K562 (cell line): Measurements from ENCODE around the gene DUSP16.

ENCODE experiments used
- ATF1 ChIP-seq, 2 experiments: fragments of 450-650 bp in 1 of 2; IDR thresholded peaks; 2 replicates each; pipeline ENCODE4 v1.6.1; 2016; ENCODE audit warnings: missing compliant biosample characterization in 1 of 2, missing genetic modification characterization in 1 of 2
- CHD4 ChIP-seq: fragments of 200-600 bp; sonication (generic); IDR thresholded peaks from 3 replicates; pipeline ENCODE4 v1.6.1; 2012; ENCODE audit warnings: low read depth, mild to moderate bottlenecking, mixed read lengths, low read length, inconsistent platforms; ENCODE audit not compliant: insufficient read depth, insufficient replicate concordance, poor library complexity, severe bottlenecking
- EP300 ChIP-seq: IDR thresholded peaks from 2 replicates; pipeline ENCODE4 v1.6.1; 2012; ENCODE audit warnings: low read length, improper control_type of control experiment
- KDM5B ChIP-seq: fragments of 200-600 bp; sonication (generic); IDR thresholded peaks from 2 replicates; pipeline ENCODE4 v1.6.1; 2012; ENCODE audit warnings: low read depth, mild to moderate bottlenecking, moderate library complexity, low read length, control low read depth, inconsistent platforms; ENCODE audit not compliant: insufficient replicate concordance
- MYC ChIP-seq, 2 experiments: fragments of 250-450 bp in 1 of 2; sonication (Bioruptor Pico) in 1 of 2; IDR thresholded peaks; 2 replicates each; pipeline versions ENCODE4 v1.5.1 to v1.6.1; 2012 to 2021; ENCODE audit warnings: low read depth in 2 of 2, borderline replicate concordance in 1 of 2, improper control_type of control experiment in 1 of 2, low read length in 1 of 2, mild to moderate bottlenecking in 1 of 2, moderate library complexity in 1 of 2
- REST ChIP-seq, 2 experiments: fragments of 450-650 bp; formaldehyde crosslinking in 1 of 2; IDR thresholded peaks; 2 replicates each; pipeline versions ENCODE4 v1.4.0 to v1.6.1; 2014 to 2020; ENCODE audit warnings: mild to moderate bottlenecking in 2 of 2, borderline replicate concordance in 1 of 2, low read depth in 1 of 2
- TAF1 ChIP-seq: IDR thresholded peaks from 2 replicates; pipeline ENCODE4 v1.6.1; 2011; ENCODE audit warnings: mild to moderate bottlenecking, low read length, moderate library complexity; ENCODE audit not compliant: insufficient read depth, control insufficient read depth, severe bottlenecking; ENCODE audit errors: extremely low read depth
- ZNF23 ChIP-seq: fragments of 250-450 bp; sonication (Bioruptor Pico); IDR thresholded peaks from 2 replicates; pipeline ENCODE4 v1.4.0; 2020; ENCODE audit warnings: mild to moderate bottlenecking
- TF ChIP-seq, protein P1 (sequence below): sonication (generic); formaldehyde crosslinking; IDR thresholded peaks from 2 replicates; pipeline ENCODE4 v1.8.1; 2023; ENCODE audit warnings: mild to moderate bottlenecking, missing genetic modification reagents

GRCh38 chr12:12542286-12542685 lies 20.4 kb downstream of the DUSP16 start:
- TF ChIP-seq, protein P1, sequence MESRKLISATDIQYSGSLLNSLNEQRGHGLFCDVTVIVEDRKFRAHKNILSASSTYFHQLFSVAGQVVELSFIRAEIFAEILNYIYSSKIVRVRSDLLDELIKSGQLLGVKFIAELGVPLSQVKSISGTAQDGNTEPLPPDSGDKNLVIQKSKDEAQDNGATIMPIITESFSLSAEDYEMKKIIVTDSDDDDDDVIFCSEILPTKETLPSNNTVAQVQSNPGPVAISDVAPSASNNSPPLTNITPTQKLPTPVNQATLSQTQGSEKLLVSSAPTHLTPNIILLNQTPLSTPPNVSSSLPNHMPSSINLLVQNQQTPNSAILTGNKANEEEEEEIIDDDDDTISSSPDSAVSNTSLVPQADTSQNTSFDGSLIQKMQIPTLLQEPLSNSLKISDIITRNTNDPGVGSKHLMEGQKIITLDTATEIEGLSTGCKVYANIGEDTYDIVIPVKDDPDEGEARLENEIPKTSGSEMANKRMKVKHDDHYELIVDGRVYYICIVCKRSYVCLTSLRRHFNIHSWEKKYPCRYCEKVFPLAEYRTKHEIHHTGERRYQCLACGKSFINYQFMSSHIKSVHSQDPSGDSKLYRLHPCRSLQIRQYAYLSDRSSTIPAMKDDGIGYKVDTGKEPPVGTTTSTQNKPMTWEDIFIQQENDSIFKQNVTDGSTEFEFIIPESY = no peak
- no peak for TF ChIP-seq ATF1 (CRISPR knock-in tag; IDR thresholded peaks at IDR 0.05)
- TF ChIP-seq ATF1 (tag; IDR thresholded peaks at IDR 0.05) = no peak
- TF ChIP-seq ZNF23 (CRISPR knock-in tag) = no peak
- no peak for TF ChIP-seq REST (IDR thresholded peaks at IDR 0.05; ENCODE audit: borderline replicate concordance)
- TF ChIP-seq REST (CRISPR knock-in tag; IDR thresholded peaks at IDR 0.05; ENCODE audit: low read depth) = no peak
- TF ChIP-seq KDM5B = no peak
- TF ChIP-seq TAF1 = no peak
- no peak for TF ChIP-seq CHD4
- no peak for TF ChIP-seq EP300
- no peak for TF ChIP-seq MYC (IDR thresholded peaks at IDR 0.05; ENCODE audit: low read depth, low read length)
- TF ChIP-seq MYC (CRISPR knock-in tag; IDR thresholded peaks at IDR 0.05; ENCODE audit: borderline replicate concordance, low read depth) = no peak
